Lower lobe of right lung (tissue), 2 donors: ENCODE results near the gene CWC22. TPM values are rescaled to one million over a fixed set of nuclear protein-coding genes. Genes with fewer than 3 reads are reported as not detected.
A peak's percentile ranks its signal among the peaks of the same experiment; 100 is the strongest.
"Not testable (repeated sequence)": the region's sequence is repeated elsewhere in the genome, so short reads cannot be mapped to it uniquely, and the experiment has no call there.

Source experiments
- ATAC-seq, 2 donors: fragments of 200-7000 bp; cut with Tn5 transposase; one replicate each; pipeline ENCODE4 v1.9.1; 2020 to 2022; ENCODE audit warnings: mild to moderate bottlenecking in 2 of 2, moderate library complexity in 2 of 2
- DNase-seq: peaks from one replicate; pipeline ENCODE4 v3.0.0-alpha.2; 2020
- H3K27ac ChIP-seq: fragments of 200-600 bp; one replicate; pipeline ENCODE4 v1.8.0; 2022
- H3K27me3 ChIP-seq: fragments of 200-600 bp; one replicate; pipeline ENCODE4 v1.8.0; 2022; ENCODE audit warnings: low read depth
- H3K36me3 ChIP-seq: fragments of 200-600 bp; one replicate; pipeline ENCODE4 v1.8.0; 2022; ENCODE audit warnings: mild to moderate bottlenecking
- H3K4me1 ChIP-seq: fragments of 200-600 bp; one replicate; pipeline ENCODE4 v1.8.0; 2022
- H3K4me3 ChIP-seq: fragments of 200-600 bp; one replicate; pipeline ENCODE4 v1.8.0; 2022; ENCODE audit warnings: mild to moderate bottlenecking
- H3K9me3 ChIP-seq: fragments of 200-600 bp; one replicate; pipeline ENCODE4 v1.8.0; 2022
- CTCF ChIP-seq: fragments of 200-600 bp; IDR thresholded peaks from one replicate; pipeline ENCODE4 v1.8.0; 2022; ENCODE audit warnings: antibody characterized with exemption, mild to moderate bottlenecking
- intact Hi-C: fragments of 100-400 bp; cut with DNase I; formaldehyde crosslinking; loops from one replicate; pipeline ENCODE4 v1.11.0; 2022
- long read RNA-seq: library from polyadenylated mRNA; unstranded; transcript quantifications from one replicate; pipeline ENCODE4 v2.0.0, GENCODE V29; 2021
- total RNA-seq: library from RNA; stranded (reverse); fragmentation: NEBNext Ultra II Directional; extraction: Animal tissue kit (Norgen Biotek cat#: 25700); gene quantifications from one replicate; pipeline ENCODE4 v1.2.1, GENCODE V29; 2021
- donor health status: DM: no; HTN: yes; CAD: no; lungs with severe emphysema.

The CWC22 gene
- 17.5 TPM for total RNA-seq
- long read RNA-seq, transcript CWC22-201 (20 exons, 2,392 nt): major isoform, 28 of 42 reads
- long read RNA-seq, partial matches to known transcripts: 9 of 42 reads
- long read RNA-seq, other reads (novel, unspliced or antisense): 5 of 42 reads

- H3K36me3 ChIP-seq: no peaks in the 10 kb centered on the region
- TF ChIP-seq CTCF: no peak
- ATAC-seq (peak; percentile 96 to 99), DNase-seq (peak; percentile 88)
- H3K27me3 ChIP-seq: no peaks in the 10 kb centered on the region
- peaks cover 14% of the 10 kb centered on the region for H3K4me1 ChIP-seq
- peak within 1 kb of the TSS; percentile 85 for H3K4me3 ChIP-seq
- intact Hi-C loops: no loop called here
- no peaks in the 10 kb centered on the region for H3K9me3 ChIP-seq
- peak within 1 kb of the TSS; percentile 97 for H3K27ac ChIP-seq
These were observed at the start of gene CWC22 for GRCh38 chr2:180006781-180007579. Gene CWC22, minus strand, starts transcription at chr2:180007297. Its CDS starts 13,956 bp downstream, at chr2:179993341.

- no peaks in the 10 kb centered on the region for H3K9me3 ChIP-seq
- H3K36me3 ChIP-seq: no peaks in the 10 kb centered on the region
- H3K4me3 ChIP-seq: no peak overlapping the region
- no peaks in the 10 kb centered on the region for H3K4me1 ChIP-seq
- no peak overlapping the region for H3K27ac ChIP-seq
- ATAC-seq (no peak), DNase-seq (no peak)
- TF ChIP-seq CTCF: no peak
- intact Hi-C loops: no loop called here
- no peaks in the 10 kb centered on the region for H3K27me3 ChIP-seq
These were observed 49.4 kb upstream of the CWC22 start for GRCh38 chr2:180056367-180057118.

- DNase-seq, H3K9me3 ChIP-seq, H3K27ac ChIP-seq, intact Hi-C loops, ATAC-seq, H3K4me3 ChIP-seq, H3K36me3 ChIP-seq, H3K27me3 ChIP-seq, H3K4me1 ChIP-seq: not testable (repeated sequence)
These were observed 47.5 kb upstream of the CWC22 start for GRCh38 chr2:180054576-180054975.

- Histone ChIP-seq H3K27me3 (no peaks in the 10 kb centered on the region), H3K4me1 (no peaks in the 10 kb centered on the region), H3K36me3 (no peaks in the 10 kb centered on the region), H3K9me3 (no peaks in the 10 kb centered on the region), H3K4me3 (no peak overlapping the region), H3K27ac (no peak overlapping the region)
- intact Hi-C loops: no loop called here
- no peak for TF ChIP-seq CTCF
- ATAC-seq: no peak
- no peak for DNase-seq
These were observed 43.1 kb upstream of the CWC22 start for GRCh38 chr2:180050246-180050645.

- Histone ChIP-seq H3K27ac (no peak overlapping the region), H3K27me3 (no peaks in the 10 kb centered on the region), H3K4me3 (no peak overlapping the region), H3K36me3 (no peaks in the 10 kb centered on the region), H3K4me1 (no peaks in the 10 kb centered on the region), H3K9me3 (no peaks in the 10 kb centered on the region)
- intact Hi-C loops: no loop called here
- TF ChIP-seq CTCF: no peak
- DNase-seq (no peak), ATAC-seq (no peak)
These were observed 41.2 kb upstream of the CWC22 start for GRCh38 chr2:180048251-180048650.

GRCh38 chr2:180046776-180047175 lies 39.7 kb upstream of the CWC22 start:
- Histone ChIP-seq H3K27me3 (no peaks in the 10 kb centered on the region), H3K9me3 (no peaks in the 10 kb centered on the region), H3K36me3 (no peaks in the 10 kb centered on the region), H3K4me1 (no peaks in the 10 kb centered on the region), H3K4me3 (no peak overlapping the region), H3K27ac (no peak overlapping the region)
- ATAC-seq (no peak), DNase-seq (no peak)
- TF ChIP-seq CTCF: no peak
- intact Hi-C loops: no loop called here
